AG10803 (cell line): ENCODE measurements around the gene WDPCP.
"Not testable (repeated sequence)": the region's sequence is repeated elsewhere in the genome, so short reads cannot be mapped to it uniquely, and the experiment has no call there.

Experiments
- DNase-seq: peaks from one replicate; pipeline ENCODE4 v3.0.0; 2010; ENCODE audit warnings: low read depth
- H3K4me3 ChIP-seq: 2 replicates; pipeline ENCODE4 v1.5.1; 2011; ENCODE audit warnings: mild to moderate bottlenecking, low read length, control low read depth
- CTCF ChIP-seq: conservative IDR thresholded peaks from 2 replicates; pipeline ENCODE4 v1.5.1; 2011; ENCODE audit warnings: mild to moderate bottlenecking, low read length, control low read depth, inconsistent platforms

The WDPCP gene

DNA sequence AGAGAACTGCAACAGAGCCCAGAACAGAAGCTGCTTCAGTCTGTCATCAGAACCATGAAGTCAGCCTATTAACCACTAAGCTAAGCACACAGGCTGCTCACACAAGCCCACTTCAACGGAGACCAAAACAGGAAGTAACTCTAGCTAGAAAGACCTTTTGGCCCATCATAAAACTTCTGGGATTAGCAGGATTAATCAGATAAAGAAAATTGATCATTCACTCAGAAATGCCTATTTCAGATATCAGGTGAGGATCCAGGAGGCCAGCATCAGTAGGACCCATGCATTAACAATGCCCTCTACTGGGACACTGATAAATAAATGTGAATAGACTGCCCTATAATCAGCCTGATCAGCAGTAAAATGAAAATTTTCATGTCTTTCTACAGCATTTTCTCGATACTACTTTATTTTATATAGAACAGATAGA lies 101.4 kb downstream of the WDPCP start:
- TF ChIP-seq CTCF, result no peak
- no peak for DNase-seq

DNA sequence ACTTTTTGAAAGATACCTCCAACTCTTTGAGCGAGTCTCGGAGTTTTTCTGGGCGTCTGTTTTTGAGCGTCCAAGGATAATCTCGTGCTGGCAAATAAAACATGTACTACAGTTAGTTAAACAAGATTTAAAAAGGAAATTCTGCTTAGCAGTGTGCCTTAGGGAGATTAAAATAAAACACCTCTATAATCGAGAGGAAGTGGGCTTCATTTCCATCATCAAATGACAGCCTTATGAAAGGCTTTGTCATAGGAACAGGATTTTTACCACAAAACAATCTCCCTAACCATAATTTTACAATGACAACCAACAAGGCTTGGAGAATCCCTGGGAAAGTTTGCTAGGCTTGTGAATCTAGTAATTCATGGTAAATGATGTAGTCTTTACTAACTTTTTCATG lies 103.4 kb downstream of the WDPCP start:
- no peak for DNase-seq
- TF ChIP-seq CTCF, result no peak
- no peak overlapping the region for H3K4me3 ChIP-seq

More for the DNA sequence above, 101.4 kb downstream of the WDPCP start:
- H3K4me3 ChIP-seq, result no peak overlapping the region

DNA sequence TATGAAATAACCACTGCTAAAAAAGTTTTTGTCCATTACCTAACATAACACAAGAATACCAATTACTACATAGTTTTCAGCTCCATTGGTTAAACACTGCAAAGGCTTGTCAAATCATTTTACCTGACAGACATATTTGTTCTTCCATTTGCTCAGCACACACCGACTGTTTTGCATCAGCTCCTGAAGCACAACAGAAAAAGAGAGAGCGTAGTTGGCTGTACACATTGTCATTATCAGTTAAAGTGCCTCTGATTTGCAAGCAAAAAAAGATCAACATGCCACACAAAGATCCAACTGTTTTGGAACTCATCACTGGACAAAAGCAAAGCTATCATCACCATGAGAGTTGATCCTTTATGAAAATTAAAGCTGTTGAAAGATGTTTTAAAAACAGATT lies 103.8 kb downstream of the WDPCP start:
- no peak for DNase-seq

DNA sequence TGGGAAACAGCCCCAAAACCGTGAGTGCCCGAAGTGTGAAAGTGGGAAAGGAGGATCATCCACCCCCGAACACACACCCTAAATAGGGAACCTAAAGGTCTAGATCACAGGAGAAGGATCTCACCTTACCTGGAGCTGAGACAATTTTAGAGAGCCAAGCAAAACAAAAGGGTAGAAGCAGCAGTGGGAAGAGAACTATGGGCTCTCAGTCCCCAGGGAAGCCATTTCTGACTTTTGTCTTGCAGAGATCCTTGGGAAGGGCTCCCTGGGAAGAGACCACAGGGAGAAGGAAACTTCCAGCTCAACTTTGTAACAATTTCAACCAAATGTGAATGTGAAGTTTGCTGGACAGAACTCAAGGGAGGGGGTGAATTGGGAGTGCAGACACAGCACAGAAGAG lies 110.6 kb downstream of the WDPCP start:
- no peak for DNase-seq
- no peak overlapping the region for H3K4me3 ChIP-seq
- TF ChIP-seq CTCF, result no peak

More for the DNA sequence above, 103.8 kb downstream of the WDPCP start:
- H3K4me3 ChIP-seq, result no peak overlapping the region
- TF ChIP-seq CTCF, result no peak

- H3K4me3 ChIP-seq, DNase-seq: not testable (repeated sequence)
Measured at GRCh38 chr2:63469313-63469712, 119.0 kb downstream of the WDPCP start.

- TF ChIP-seq CTCF, result no peak
- H3K4me3 ChIP-seq, result no peak overlapping the region
- peak; percentile 8 for DNase-seq
Measured at GRCh38 chr2:63465633-63466032, 122.6 kb downstream of the WDPCP start.

DNA sequence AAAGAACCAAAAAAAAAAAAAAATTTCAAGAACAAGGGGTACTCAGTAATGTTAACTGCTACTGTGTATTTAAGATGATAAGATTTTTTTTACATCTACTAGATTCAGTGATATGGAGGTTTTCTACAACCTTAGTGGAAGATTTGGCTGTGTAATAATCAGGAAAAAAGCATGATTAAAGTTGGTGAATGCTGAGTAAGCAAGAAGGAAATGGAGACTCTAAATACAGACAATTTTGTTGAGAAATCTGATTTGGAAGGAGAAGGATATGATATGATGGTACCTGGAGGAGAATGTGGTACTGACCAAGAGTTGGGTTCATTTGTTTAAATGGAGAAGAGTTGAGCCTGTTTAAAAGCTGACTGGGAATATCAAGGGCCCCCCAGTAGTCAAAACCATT lies 125.1 kb downstream of the WDPCP start:
- TF ChIP-seq CTCF, result no peak
- no peak for DNase-seq
- no peak overlapping the region for H3K4me3 ChIP-seq

DNA sequence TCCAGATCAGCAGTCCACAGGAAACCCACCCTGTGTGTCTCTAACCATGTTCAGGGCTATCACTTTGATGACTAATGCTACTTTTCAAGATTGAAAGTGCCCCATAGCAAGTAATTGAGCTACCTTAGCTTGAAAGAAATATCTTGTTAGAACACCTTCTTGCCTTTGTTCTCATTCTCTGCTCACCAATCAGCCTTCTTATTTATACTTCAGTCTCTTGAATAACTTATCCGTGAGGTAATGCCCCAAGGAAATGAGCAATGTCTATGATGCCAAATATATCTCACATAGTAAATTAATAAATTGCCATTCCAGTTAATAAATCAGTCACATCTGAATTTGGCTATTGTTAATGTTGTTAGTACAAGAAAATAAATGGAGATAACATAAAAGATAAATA lies 141.6 kb downstream of the WDPCP start:
- TF ChIP-seq CTCF, result no peak
- no peak overlapping the region for H3K4me3 ChIP-seq

More for the DNA sequence above, 141.6 kb downstream of the WDPCP start:
- no peak for DNase-seq
